ENCODE results near the gene KCNIP4. TPM values are rescaled to one million over a fixed set of nuclear protein-coding genes. Genes with fewer than 3 reads are reported as not detected.

Gene KCNIP4
- total and polyA plus RNA-seq, 2 experiments from 2014 or later: 0.65 TPM; not detected in 1

- Histone ChIP-seq H3K4me2 (ENCODE audit: unreplicated experiment) (no peak overlapping the region), H2AFZ (no peak overlapping the region), H3K27me3 (replicated peaks; ENCODE audit: insufficient read depth) (no peaks in the 10 kb centered on the region), H3K27ac (no peak overlapping the region), H3K79me2 (ENCODE audit: insufficient read depth) (no peaks in the 10 kb centered on the region), H3K36me3 (ENCODE audit: low read depth) (no peaks in the 10 kb centered on the region), H3K9ac (no peak overlapping the region), H3K9me3 (ENCODE audit: low read depth) (no peaks in the 10 kb centered on the region), H4K20me1 (ENCODE audit: insufficient read depth) (no peaks in the 10 kb centered on the region), H3K4me1 (ENCODE audit: insufficient read depth) (no peaks in the 10 kb centered on the region), H3K4me3 (no peak overlapping the region), H3K9me2 (ENCODE audit: insufficient read depth) (no peaks in the 10 kb centered on the region), H3F3A (ENCODE audit: insufficient read depth) (no peaks in the 10 kb centered on the region)
- in situ Hi-C loops (cut with MboI): no loop called here
- TF ChIP-seq EZH2 (IDR thresholded peaks at IDR 0.05; ENCODE audit: insufficient read depth, poor library complexity, severe bottlenecking): no peak
- no peak for TF ChIP-seq EZH2phosphoT487 (IDR thresholded peaks at IDR 0.05; ENCODE audit: insufficient read depth, low read depth)
- WGBS, 2 experiments (ENCODE audit: low coverage in 1 of 2, low lambda C conversion rate in 2 of 2, missing lambda C conversion rate in 2 of 2): 44 to 61% methylated on average over 1 of the region's 1 CpG
- DNase-seq: no peak
Measured at GRCh38 chr4:21013501-21013900, 935.1 kb downstream of the KCNIP4 start.

GRCh38 chr4:21012851-21013331 lies 935.7 kb downstream of the KCNIP4 start:
- H3K4me2 ChIP-seq (ENCODE audit: unreplicated experiment): no peak overlapping the region
- no peaks in the 10 kb centered on the region for H3K27me3 ChIP-seq (replicated peaks; ENCODE audit: insufficient read depth)
- TF ChIP-seq EZH2phosphoT487 (IDR thresholded peaks at IDR 0.05; ENCODE audit: insufficient read depth, low read depth) (no peak), EZH2 (IDR thresholded peaks at IDR 0.05; ENCODE audit: insufficient read depth, poor library complexity, severe bottlenecking) (no peak)
- no peak overlapping the region for H3K4me3 ChIP-seq
- H3K9me2 ChIP-seq (ENCODE audit: insufficient read depth): no peaks in the 10 kb centered on the region
- no peaks in the 10 kb centered on the region for H3K4me1 ChIP-seq (ENCODE audit: insufficient read depth)
- H3K9ac ChIP-seq: no peak overlapping the region
- no peaks in the 10 kb centered on the region for H3K36me3 ChIP-seq (ENCODE audit: low read depth)
- no peaks in the 10 kb centered on the region for H3F3A ChIP-seq (ENCODE audit: insufficient read depth)
- 18 to 29% methylated on average over 3 of the region's 3 CpGs for WGBS, 2 experiments (ENCODE audit: low coverage in 1 of 2, low lambda C conversion rate in 2 of 2, missing lambda C conversion rate in 2 of 2)
- H4K20me1 ChIP-seq (ENCODE audit: insufficient read depth): no peaks in the 10 kb centered on the region
- no peak overlapping the region for H3K27ac ChIP-seq
- in situ Hi-C loops (cut with MboI): no loop called here
- no peak for DNase-seq
- no peak overlapping the region for H2AFZ ChIP-seq
- no peaks in the 10 kb centered on the region for H3K79me2 ChIP-seq (ENCODE audit: insufficient read depth)
- H3K9me3 ChIP-seq (ENCODE audit: low read depth): no peaks in the 10 kb centered on the region

- Histone ChIP-seq H2AFZ (no peak overlapping the region), H3K4me2 (ENCODE audit: unreplicated experiment) (no peak overlapping the region)
- in situ Hi-C loops (cut with MboI): no loop called here
Measured at GRCh38 chr4:21011106-21011505, 937.5 kb downstream of the KCNIP4 start.

GRCh38 chr4:21009956-21010355 lies 938.6 kb downstream of the KCNIP4 start:
- H3K27me3 ChIP-seq (replicated peaks; ENCODE audit: insufficient read depth): no peaks in the 10 kb centered on the region
- H3K79me2 ChIP-seq (ENCODE audit: insufficient read depth): no peaks in the 10 kb centered on the region
- WGBS, 2 experiments (ENCODE audit: low coverage in 1 of 2, low lambda C conversion rate in 2 of 2, missing lambda C conversion rate in 2 of 2): 13 to 23% methylated on average over 4 of the region's 4 CpGs
- H3K9ac ChIP-seq: no peak overlapping the region
- no peaks in the 10 kb centered on the region for H4K20me1 ChIP-seq (ENCODE audit: insufficient read depth)
- H3K27ac ChIP-seq: no peak overlapping the region
- no peak for TF ChIP-seq EZH2phosphoT487 (IDR thresholded peaks at IDR 0.05; ENCODE audit: insufficient read depth, low read depth)
- TF ChIP-seq EZH2 (IDR thresholded peaks at IDR 0.05; ENCODE audit: insufficient read depth, poor library complexity, severe bottlenecking): no peak
- no peaks in the 10 kb centered on the region for H3F3A ChIP-seq (ENCODE audit: insufficient read depth)
- no peak overlapping the region for H3K4me2 ChIP-seq (ENCODE audit: unreplicated experiment)
- H3K9me3 ChIP-seq (ENCODE audit: low read depth): no peaks in the 10 kb centered on the region
- in situ Hi-C loops (cut with MboI): no loop called here
- H3K36me3 ChIP-seq (ENCODE audit: low read depth): no peaks in the 10 kb centered on the region
- H3K4me3 ChIP-seq: no peak overlapping the region
- no peaks in the 10 kb centered on the region for H3K4me1 ChIP-seq (ENCODE audit: insufficient read depth)
- DNase-seq: no peak
- H3K9me2 ChIP-seq (ENCODE audit: insufficient read depth): no peaks in the 10 kb centered on the region
- no peak overlapping the region for H2AFZ ChIP-seq

More at GRCh38 chr4:21011106-21011505, 937.5 kb downstream of the KCNIP4 start:
- TF ChIP-seq EZH2phosphoT487 (IDR thresholded peaks at IDR 0.05; ENCODE audit: insufficient read depth, low read depth): no peak
- TF ChIP-seq EZH2 (IDR thresholded peaks at IDR 0.05; ENCODE audit: insufficient read depth, poor library complexity, severe bottlenecking): no peak
- Histone ChIP-seq H3K36me3 (ENCODE audit: low read depth) (no peaks in the 10 kb centered on the region), H3K9me2 (ENCODE audit: insufficient read depth) (no peaks in the 10 kb centered on the region), H3K27me3 (replicated peaks; ENCODE audit: insufficient read depth) (no peaks in the 10 kb centered on the region), H4K20me1 (ENCODE audit: insufficient read depth) (no peaks in the 10 kb centered on the region), H3K4me1 (ENCODE audit: insufficient read depth) (no peaks in the 10 kb centered on the region), H3K79me2 (ENCODE audit: insufficient read depth) (no peaks in the 10 kb centered on the region), H3K27ac (no peak overlapping the region), H3K9ac (no peak overlapping the region), H3K9me3 (ENCODE audit: low read depth) (no peaks in the 10 kb centered on the region), H3K4me3 (no peak overlapping the region), H3F3A (ENCODE audit: insufficient read depth) (no peaks in the 10 kb centered on the region)
- DNase-seq: no peak
- WGBS, 2 experiments (ENCODE audit: low coverage in 1 of 2, low lambda C conversion rate in 2 of 2, missing lambda C conversion rate in 2 of 2): 33 to 46% methylated on average over 3 of the region's 3 CpGs

GRCh38 chr4:21005647-21006046 lies 942.9 kb downstream of the KCNIP4 start:
- no peaks in the 10 kb centered on the region for H3F3A ChIP-seq (ENCODE audit: insufficient read depth)
- DNase-seq: no peak
- no peaks in the 10 kb centered on the region for H3K79me2 ChIP-seq (ENCODE audit: insufficient read depth)
- H3K36me3 ChIP-seq (ENCODE audit: low read depth): no peaks in the 10 kb centered on the region
- H2AFZ ChIP-seq: no peak overlapping the region
- TF ChIP-seq EZH2phosphoT487 (IDR thresholded peaks at IDR 0.05; ENCODE audit: insufficient read depth, low read depth): no peak
- no peak for TF ChIP-seq EZH2 (IDR thresholded peaks at IDR 0.05; ENCODE audit: insufficient read depth, poor library complexity, severe bottlenecking)
- no peaks in the 10 kb centered on the region for H3K9me3 ChIP-seq (ENCODE audit: low read depth)
- no peak overlapping the region for H3K27ac ChIP-seq
- no peaks in the 10 kb centered on the region for H3K27me3 ChIP-seq (replicated peaks; ENCODE audit: insufficient read depth)
- H3K4me2 ChIP-seq (ENCODE audit: unreplicated experiment): no peak overlapping the region
- H3K9me2 ChIP-seq (ENCODE audit: insufficient read depth): no peaks in the 10 kb centered on the region
- no peaks in the 10 kb centered on the region for H3K4me1 ChIP-seq (ENCODE audit: insufficient read depth)
- no peak overlapping the region for H3K4me3 ChIP-seq
- H4K20me1 ChIP-seq (ENCODE audit: insufficient read depth): no peaks in the 10 kb centered on the region
- in situ Hi-C loops (cut with MboI): no loop called here
- WGBS, 2 experiments (ENCODE audit: low coverage in 1 of 2, low lambda C conversion rate in 2 of 2, missing lambda C conversion rate in 2 of 2): 33 to 37% methylated on average over 4 of the region's 4 CpGs
- no peak overlapping the region for H3K9ac ChIP-seq

Data from GM23248 (cell line).